Neural progenitor cell (in vitro differentiated cells): ENCODE results near the gene ITGA1.

ENCODE experiments used
- EZH2 ChIP-seq: fragments of 200-600 bp; sonication (generic); IDR thresholded peaks from 2 replicates; pipeline ENCODE4 v1.6.1; 2017; ENCODE audit warnings: antibody characterized with exemption, mild to moderate bottlenecking, moderate library complexity
- EZH2phosphoT487 ChIP-seq: fragments of 200-600 bp; sonication (generic); IDR thresholded peaks from 2 replicates; pipeline ENCODE4 v1.6.1; 2017; ENCODE audit warnings: antibody characterized with exemption
- TF ChIP-seq, protein P1 (sequence below): fragments of 200-600 bp; sonication (generic); IDR thresholded peaks from 2 replicates; pipeline ENCODE4 v1.5.1; 2017; ENCODE audit warnings: antibody characterized with exemption, mild to moderate bottlenecking

DNA sequence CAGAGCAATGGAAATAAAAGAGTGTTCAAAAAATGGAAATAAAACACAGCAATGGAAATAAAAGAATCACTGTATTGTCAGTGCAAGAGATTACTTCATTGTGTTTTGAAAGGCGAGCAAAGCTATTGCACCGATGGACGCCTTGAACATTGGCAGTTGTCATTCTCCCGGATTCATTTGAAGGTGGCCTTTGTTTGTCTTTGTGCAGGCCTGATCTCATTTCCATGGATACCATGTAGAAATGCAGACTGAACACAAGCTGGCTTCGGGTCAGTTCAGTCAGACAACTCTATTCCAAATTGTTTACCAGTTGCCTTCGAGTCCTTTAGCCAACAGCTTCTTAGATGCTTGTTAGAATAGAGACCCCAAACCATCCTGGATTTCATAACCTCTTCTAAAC is 209.7 kb downstream of the ITGA1 start:
- TF ChIP-seq, protein P1, sequence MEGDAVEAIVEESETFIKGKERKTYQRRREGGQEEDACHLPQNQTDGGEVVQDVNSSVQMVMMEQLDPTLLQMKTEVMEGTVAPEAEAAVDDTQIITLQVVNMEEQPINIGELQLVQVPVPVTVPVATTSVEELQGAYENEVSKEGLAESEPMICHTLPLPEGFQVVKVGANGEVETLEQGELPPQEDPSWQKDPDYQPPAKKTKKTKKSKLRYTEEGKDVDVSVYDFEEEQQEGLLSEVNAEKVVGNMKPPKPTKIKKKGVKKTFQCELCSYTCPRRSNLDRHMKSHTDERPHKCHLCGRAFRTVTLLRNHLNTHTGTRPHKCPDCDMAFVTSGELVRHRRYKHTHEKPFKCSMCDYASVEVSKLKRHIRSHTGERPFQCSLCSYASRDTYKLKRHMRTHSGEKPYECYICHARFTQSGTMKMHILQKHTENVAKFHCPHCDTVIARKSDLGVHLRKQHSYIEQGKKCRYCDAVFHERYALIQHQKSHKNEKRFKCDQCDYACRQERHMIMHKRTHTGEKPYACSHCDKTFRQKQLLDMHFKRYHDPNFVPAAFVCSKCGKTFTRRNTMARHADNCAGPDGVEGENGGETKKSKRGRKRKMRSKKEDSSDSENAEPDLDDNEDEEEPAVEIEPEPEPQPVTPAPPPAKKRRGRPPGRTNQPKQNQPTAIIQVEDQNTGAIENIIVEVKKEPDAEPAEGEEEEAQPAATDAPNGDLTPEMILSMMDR = no peak
- TF ChIP-seq EZH2phosphoT487 (no peak), EZH2 (no peak)
